HepG2 (cell line): ENCODE data around the gene APBA3. TPM values are rescaled to one million over a fixed set of nuclear protein-coding genes. Genes with fewer than 3 reads are reported as not detected.
A peak's percentile ranks its signal among the peaks of the same experiment; 100 is the strongest.

ENCODE experiments used
- BHLHE40 ChIP-seq: IDR thresholded peaks from 2 replicates; pipeline ENCODE4 v1.6.1; 2011; ENCODE audit warnings: low read length, improper control_type of control experiment
- GFI1 ChIP-seq: sonication (generic); formaldehyde crosslinking; IDR thresholded peaks from 2 replicates; pipeline ENCODE4 v1.5.0; 2020; ENCODE audit warnings: missing genetic modification reagents, mild to moderate bottlenecking, borderline replicate concordance
- NR2F6 ChIP-seq, 2 experiments: IDR thresholded peaks; 2 replicates each; pipeline ENCODE4 v1.6.1; 2016; ENCODE audit warnings: antibody characterized with exemption in 1 of 2, mild to moderate bottlenecking in 1 of 2
- RARA ChIP-seq: IDR thresholded peaks from 2 replicates; pipeline ENCODE4 v1.6.1; 2016; ENCODE audit warnings: missing genetic modification reagents, missing compliant biosample characterization
- RXRB ChIP-seq: IDR thresholded peaks from 2 replicates; pipeline ENCODE4 v1.6.1; 2016; ENCODE audit warnings: borderline replicate concordance, missing genetic modification reagents, missing compliant biosample characterization
- ZFP90 ChIP-seq: sonication (generic); formaldehyde crosslinking; IDR thresholded peaks from 2 replicates; pipeline ENCODE4 v1.8.0; 2022; ENCODE audit warnings: missing genetic modification reagents, mild to moderate bottlenecking, inconsistent platforms, borderline replicate concordance
- ZNF546 ChIP-seq: sonication (generic); formaldehyde crosslinking; conservative IDR thresholded peaks from 2 replicates; pipeline ENCODE4 v1.8.1; 2023; ENCODE audit warnings: mild to moderate bottlenecking, missing genetic modification reagents
- ZNF780A ChIP-seq: sonication (generic); formaldehyde crosslinking; IDR thresholded peaks from 2 replicates; pipeline ENCODE4 v1.8.0; 2022; ENCODE audit warnings: mild to moderate bottlenecking, missing genetic modification reagents, moderate library complexity
- polyA plus RNA-seq, 8 experiments: library from polyadenylated mRNA; depleted of rRNA in 3 of 8; stranded (reverse) in 7 of 8; unstranded in 1 of 8; fragments of >200 nt; fragmentation: Illumina TruSeq in 4 of 8; extraction: Trizol in 4 of 8; gene quantifications; 2 replicates each; pipeline versions ENCODE4 v1.2.1 to v1.2.3, GENCODE V29; 2011 to 2016; ENCODE audit warnings: low read depth in 4 of 8, missing spikeins in 1 of 8, mixed read lengths in 1 of 8; ENCODE audit not compliant: insufficient read depth in 1 of 8
- total RNA-seq, 5 experiments: library from RNA; depleted of rRNA; stranded (reverse); fragments of >200 nt; fragmentation: Illumina TruSeq; extraction: Trizol; gene quantifications; 2 replicates each; pipeline ENCODE4 v1.2.3, GENCODE V29; 2016; ENCODE audit warnings: low read depth in 1 of 5
- TF ChIP-seq, protein P1 (sequence below), 2 experiments: sonication (generic) in 1 of 2; formaldehyde crosslinking in 1 of 2; IDR thresholded peaks; 2 replicates each; pipeline versions ENCODE4 v1.4.0 to v1.6.1; 2018 to 2020; ENCODE audit warnings: missing genetic modification reagents in 2 of 2, borderline replicate concordance in 1 of 2, low read depth in 1 of 2, mild to moderate bottlenecking in 1 of 2, missing biosample characterization in 1 of 2
- TF ChIP-seq, protein P2 (sequence below): sonication (generic); formaldehyde crosslinking; IDR thresholded peaks from one replicate; pipeline ENCODE4 v1.5.1; 2020; ENCODE audit warnings: mild to moderate bottlenecking, missing genetic modification reagents; ENCODE audit errors: not compliant biosample characterization
- TF ChIP-seq, protein P3 (sequence below): sonication (generic); formaldehyde crosslinking; IDR thresholded peaks from 2 replicates; pipeline ENCODE4 v1.4.0; 2020; ENCODE audit warnings: missing genetic modification reagents
- TF ChIP-seq, protein P4 (sequence below): sonication (generic); formaldehyde crosslinking; IDR thresholded peaks from 2 replicates; pipeline ENCODE4 v1.4.0; 2020; ENCODE audit warnings: missing genetic modification reagents

The APBA3 gene
- total and polyA plus RNA-seq, 2 of the 13 experiments (the other 11 are each of a cell fraction or from before 2014, with no cell fraction given), result 14.2 to 14.3 TPM

DNA sequence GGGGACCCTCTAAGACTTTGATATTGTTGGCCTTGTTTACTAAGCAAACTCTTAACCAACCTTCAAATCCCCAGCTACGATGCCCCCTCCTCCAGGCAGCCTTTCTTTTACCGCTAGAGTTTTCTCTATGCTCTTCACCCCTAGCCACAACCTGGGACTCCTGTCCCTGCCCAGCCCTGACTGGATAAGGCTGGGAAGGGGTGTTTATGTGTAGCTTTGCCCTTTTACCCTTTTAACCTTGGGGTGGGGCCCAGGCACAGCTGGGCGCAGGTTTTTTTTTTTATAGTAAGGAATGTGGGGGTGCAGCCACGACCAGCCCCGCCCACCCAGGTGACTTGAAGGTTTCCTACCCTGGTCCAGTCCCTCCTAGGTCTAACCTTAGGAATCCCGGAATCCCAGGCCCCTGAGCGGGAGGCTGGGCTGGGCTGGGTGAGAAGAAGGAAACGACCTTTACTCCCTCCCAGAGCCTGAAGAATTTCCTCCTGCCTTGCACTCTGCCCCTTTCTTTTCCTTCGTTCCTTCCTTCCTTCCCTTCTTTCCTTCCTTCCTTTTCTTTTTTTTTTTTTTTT is 41.1 kb downstream of the APBA3 start (continued):
- TF ChIP-seq, protein P1, sequence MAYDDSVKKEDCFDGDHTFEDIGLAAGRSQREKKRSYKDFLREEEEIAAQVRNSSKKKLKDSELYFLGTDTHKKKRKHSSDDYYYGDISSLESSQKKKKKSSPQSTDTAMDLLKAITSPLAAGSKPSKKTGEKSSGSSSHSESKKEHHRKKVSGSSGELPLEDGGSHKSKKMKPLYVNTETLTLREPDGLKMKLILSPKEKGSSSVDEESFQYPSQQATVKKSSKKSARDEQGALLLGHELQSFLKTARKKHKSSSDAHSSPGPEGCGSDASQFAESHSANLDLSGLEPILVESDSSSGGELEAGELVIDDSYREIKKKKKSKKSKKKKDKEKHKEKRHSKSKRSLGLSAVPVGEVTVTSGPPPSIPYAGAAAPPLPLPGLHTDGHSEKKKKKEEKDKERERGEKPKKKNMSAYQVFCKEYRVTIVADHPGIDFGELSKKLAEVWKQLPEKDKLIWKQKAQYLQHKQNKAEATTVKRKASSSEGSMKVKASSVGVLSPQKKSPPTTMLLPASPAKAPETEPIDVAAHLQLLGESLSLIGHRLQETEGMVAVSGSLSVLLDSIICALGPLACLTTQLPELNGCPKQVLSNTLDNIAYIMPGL (CRISPR knock-in tag; IDR thresholded peaks at IDR 0.05; ENCODE audit: borderline replicate concordance in 1 of 2, low read depth in 1 of 2), result 0 out of 4 replicates have a peak, but pooled peaks of 1 of the 2 experiments have one; percentile 5
- TF ChIP-seq RARA (CRISPR knock-in tag) (peak; percentile 44; the same call in 1 of the 2 replicates), ZNF546 (no peak), ZNF780A (CRISPR knock-in tag) (no peak), NR2F6 (IDR thresholded peaks at IDR 0.05) (peak; percentile 81), NR2F6 (CRISPR knock-in tag; IDR thresholded peaks at IDR 0.05) (peak; percentile 81), BHLHE40 (no peak), GFI1 (CRISPR knock-in tag) (no peak), RXRB (no peak), ZFP90 (CRISPR knock-in tag) (no peak)
- TF ChIP-seq, protein P2, sequence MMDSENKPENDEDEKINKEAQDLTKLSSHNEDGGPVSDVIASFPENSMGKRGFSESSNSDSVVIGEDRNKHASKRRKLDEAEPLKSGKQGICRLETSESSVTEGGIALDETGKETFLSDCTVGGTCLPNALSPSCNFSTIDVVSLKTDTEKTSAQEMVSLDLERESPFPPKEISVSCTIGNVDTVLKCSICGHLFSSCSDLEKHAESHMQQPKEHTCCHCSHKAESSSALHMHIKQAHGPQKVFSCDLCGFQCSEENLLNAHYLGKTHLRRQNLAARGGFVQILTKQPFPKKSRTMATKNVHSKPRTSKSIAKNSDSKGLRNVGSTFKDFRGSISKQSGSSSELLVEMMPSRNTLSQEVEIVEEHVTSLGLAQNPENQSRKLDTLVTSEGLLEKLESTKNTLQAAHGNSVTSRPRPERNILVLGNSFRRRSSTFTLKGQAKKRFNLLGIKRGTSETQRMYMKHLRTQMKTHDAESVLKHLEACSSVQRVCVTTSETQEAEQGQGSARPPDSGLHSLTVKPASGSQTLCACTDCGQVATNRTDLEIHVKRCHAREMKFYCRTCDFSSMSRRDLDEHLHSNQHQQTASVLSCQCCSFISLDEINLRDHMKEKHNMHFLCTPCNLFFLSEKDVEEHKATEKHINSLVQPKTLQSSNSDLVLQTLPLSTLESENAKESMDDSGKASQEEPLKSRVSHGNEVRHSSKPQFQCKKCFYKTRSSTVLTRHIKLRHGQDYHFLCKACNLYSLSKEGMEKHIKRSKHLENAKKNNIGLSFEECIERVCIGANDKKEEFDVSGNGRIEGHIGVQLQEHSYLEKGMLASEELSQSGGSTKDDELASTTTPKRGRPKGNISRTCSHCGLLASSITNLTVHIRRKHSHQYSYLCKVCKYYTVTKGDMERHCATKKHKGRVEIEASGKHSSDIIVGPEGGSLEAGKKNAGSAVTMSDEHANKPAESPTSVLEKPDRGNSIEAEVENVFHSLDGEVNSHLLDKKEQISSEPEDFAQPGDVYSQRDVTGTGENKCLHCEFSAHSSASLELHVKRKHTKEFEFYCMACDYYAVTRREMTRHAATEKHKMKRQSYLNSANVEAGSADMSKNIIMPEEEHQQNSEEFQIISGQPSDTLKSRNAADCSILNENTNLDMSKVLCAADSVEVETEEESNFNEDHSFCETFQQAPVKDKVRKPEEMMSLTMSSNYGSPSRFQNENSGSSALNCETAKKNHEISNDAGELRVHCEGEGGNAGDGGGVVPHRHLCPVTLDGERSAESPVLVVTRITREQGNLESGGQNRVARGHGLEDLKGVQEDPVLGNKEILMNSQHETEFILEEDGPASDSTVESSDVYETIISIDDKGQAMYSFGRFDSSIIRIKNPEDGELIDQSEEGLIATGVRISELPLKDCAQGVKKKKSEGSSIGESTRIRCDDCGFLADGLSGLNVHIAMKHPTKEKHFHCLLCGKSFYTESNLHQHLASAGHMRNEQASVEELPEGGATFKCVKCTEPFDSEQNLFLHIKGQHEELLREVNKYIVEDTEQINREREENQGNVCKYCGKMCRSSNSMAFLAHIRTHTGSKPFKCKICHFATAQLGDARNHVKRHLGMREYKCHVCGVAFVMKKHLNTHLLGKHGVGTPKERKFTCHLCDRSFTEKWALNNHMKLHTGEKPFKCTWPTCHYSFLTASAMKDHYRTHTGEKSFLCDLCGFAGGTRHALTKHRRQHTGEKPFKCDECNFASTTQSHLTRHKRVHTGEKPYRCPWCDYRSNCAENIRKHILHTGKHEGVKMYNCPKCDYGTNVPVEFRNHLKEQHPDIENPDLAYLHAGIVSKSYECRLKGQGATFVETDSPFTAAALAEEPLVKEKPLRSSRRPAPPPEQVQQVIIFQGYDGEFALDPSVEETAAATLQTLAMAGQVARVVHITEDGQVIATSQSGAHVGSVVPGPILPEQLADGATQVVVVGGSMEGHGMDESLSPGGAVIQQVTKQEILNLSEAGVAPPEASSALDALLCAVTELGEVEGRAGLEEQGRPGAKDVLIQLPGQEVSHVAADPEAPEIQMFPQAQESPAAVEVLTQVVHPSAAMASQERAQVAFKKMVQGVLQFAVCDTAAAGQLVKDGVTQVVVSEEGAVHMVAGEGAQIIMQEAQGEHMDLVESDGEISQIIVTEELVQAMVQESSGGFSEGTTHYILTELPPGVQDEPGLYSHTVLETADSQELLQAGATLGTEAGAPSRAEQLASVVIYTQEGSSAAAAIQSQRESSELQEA, result no peak
- TF ChIP-seq, protein P3, sequence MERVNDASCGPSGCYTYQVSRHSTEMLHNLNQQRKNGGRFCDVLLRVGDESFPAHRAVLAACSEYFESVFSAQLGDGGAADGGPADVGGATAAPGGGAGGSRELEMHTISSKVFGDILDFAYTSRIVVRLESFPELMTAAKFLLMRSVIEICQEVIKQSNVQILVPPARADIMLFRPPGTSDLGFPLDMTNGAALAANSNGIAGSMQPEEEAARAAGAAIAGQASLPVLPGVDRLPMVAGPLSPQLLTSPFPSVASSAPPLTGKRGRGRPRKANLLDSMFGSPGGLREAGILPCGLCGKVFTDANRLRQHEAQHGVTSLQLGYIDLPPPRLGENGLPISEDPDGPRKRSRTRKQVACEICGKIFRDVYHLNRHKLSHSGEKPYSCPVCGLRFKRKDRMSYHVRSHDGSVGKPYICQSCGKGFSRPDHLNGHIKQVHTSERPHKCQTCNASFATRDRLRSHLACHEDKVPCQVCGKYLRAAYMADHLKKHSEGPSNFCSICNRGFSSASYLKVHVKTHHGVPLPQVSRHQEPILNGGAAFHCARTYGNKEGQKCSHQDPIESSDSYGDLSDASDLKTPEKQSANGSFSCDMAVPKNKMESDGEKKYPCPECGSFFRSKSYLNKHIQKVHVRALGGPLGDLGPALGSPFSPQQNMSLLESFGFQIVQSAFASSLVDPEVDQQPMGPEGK (CRISPR knock-in tag), result peak; percentile 44; the same call in 1 of the 2 replicates
- TF ChIP-seq, protein P4, sequence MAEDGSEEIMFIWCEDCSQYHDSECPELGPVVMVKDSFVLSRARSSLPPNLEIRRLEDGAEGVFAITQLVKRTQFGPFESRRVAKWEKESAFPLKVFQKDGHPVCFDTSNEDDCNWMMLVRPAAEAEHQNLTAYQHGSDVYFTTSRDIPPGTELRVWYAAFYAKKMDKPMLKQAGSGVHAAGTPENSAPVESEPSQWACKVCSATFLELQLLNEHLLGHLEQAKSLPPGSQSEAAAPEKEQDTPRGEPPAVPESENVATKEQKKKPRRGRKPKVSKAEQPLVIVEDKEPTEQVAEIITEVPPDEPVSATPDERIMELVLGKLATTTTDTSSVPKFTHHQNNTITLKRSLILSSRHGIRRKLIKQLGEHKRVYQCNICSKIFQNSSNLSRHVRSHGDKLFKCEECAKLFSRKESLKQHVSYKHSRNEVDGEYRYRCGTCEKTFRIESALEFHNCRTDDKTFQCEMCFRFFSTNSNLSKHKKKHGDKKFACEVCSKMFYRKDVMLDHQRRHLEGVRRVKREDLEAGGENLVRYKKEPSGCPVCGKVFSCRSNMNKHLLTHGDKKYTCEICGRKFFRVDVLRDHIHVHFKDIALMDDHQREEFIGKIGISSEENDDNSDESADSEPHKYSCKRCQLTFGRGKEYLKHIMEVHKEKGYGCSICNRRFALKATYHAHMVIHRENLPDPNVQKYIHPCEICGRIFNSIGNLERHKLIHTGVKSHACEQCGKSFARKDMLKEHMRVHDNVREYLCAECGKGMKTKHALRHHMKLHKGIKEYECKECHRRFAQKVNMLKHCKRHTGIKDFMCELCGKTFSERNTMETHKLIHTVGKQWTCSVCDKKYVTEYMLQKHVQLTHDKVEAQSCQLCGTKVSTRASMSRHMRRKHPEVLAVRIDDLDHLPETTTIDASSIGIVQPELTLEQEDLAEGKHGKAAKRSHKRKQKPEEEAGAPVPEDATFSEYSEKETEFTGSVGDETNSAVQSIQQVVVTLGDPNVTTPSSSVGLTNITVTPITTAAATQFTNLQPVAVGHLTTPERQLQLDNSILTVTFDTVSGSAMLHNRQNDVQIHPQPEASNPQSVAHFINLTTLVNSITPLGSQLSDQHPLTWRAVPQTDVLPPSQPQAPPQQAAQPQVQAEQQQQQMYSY (CRISPR knock-in tag), result 0 out of 2 replicates have a peak, but pooled peaks have one; percentile 20
